OCI-M1 (cell line): ENCODE data around the gene PRR5L.
"Not testable (repeated sequence)": the region's sequence is repeated elsewhere in the genome, so short reads cannot be mapped to it uniquely, and the experiment has no call there.

ENCODE experiments used
- DNase-seq: peaks from one replicate; lab custom pipeline; 2025; lab: John Stamatoyannopoulos, UW

PRR5L gene

GRCh38 chr11:36498721-36499120, 202.6 kb downstream of the PRR5L start:
- DNase-seq = no peak

- DNase-seq = no peak
These were observed 203.2 kb downstream of the PRR5L start for GRCh38 chr11:36499315-36499714.

GRCh38 chr11:36500315-36500721, 204.2 kb downstream of the PRR5L start:
- DNase-seq = peak; percentile 54

- no peak for DNase-seq
These were observed 205.1 kb downstream of the PRR5L start for GRCh38 chr11:36501236-36501635.

- peak; percentile 40 for DNase-seq
These were observed 211.9 kb downstream of the PRR5L start for GRCh38 chr11:36507824-36508489.

GRCh38 chr11:36508743-36509142, 212.7 kb downstream of the PRR5L start:
- peak; percentile 56 for DNase-seq

GRCh38 chr11:36509201-36509639, 213.1 kb downstream of the PRR5L start:
- peak; percentile 89 for DNase-seq

- DNase-seq = peak; percentile 91
These were observed 213.9 kb downstream of the PRR5L start, which contains the start of gene TRAF6 for GRCh38 chr11:36509694-36510593. TSS of gene TRAF6 (minus strand) at chr11:36510272. CDS start at chr11:36501515, 8,757 bp downstream.

GRCh38 chr11:36510594-36510942, 214.5 kb downstream of the PRR5L start:
- DNase-seq = no peak

- not testable (repeated sequence) for DNase-seq
These were observed 215.0 kb downstream of the PRR5L start for GRCh38 chr11:36511062-36511461.

GRCh38 chr11:36512016-36512415, 215.9 kb downstream of the PRR5L start:
- no peak for DNase-seq

GRCh38 chr11:36513965-36514364, 217.9 kb downstream of the PRR5L start:
- DNase-seq = peak; percentile 5
